Measurements from ENCODE around the gene C1QTNF8. TPM values are rescaled to one million over a fixed set of nuclear protein-coding genes. Genes with fewer than 3 reads are reported as not detected.

Gene C1QTNF8
- total RNA-seq, 3 donors from 2014 or later (not counting 1 experiment from before 2014, with no cell fraction given), result not detected

DNA sequence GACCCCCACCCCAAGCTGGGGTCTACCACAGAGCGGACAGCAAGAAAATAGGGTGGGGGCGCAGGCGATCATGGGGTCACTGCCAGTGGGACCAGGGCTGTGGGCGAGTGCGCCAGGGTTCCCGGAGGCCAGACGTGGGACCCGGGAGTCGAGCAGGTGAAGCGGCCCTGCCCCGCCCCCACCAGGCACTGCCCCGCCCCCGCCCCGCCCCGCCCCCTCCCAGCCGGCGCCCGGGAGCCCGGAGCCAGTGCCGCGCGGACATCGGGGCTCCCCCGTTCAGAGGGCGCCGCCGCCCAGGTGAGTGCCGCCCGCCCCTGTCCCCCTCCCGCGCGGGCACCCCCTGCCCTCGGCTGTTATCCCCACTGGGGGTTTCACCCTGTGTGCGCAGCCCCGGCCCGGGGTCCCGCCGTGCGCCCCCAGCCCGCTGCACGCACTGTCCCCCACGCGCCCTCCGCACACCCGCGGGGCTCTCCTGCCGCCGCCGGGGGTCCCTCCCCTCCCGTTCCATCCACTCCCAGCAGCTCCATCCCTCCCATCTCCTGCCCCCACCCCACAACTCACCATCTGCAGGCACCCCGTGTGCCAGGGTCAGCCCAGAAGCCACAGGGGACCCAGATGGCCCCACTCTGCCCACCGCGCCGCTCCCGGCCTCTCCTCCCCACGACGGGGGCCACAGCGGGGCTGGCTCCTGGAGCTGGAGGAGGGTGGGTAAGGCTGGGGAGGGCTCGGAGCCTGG is 23.4 kb downstream of the C1QTNF8 start, which contains the start of gene SSTR5:
Gene SSTR5 (plus strand): TSS at position 222 of the 736 bp plus-strand sequence. CDS start 6,122 bp downstream, outside the sequence.
- Mint-ChIP-seq H3K9me3 (no peaks in the 10 kb centered on the region), H3K27ac (no peak within 1 kb of the TSS), H3K4me1 (peaks cover 0 to 2% of the 10 kb centered on the region in 2 donors), H3K27me3 (ENCODE audit: low read depth in 2 of 2) (peaks cover 7 to 9% of the 10 kb centered on the region in 2 donors), H3K4me3 (no peak within 1 kb of the TSS), H3K36me3 (no peaks in the 10 kb centered on the region)
- ATAC-seq (no peak), DNase-seq (no peak)
- Histone ChIP-seq H3K27ac (ENCODE audit: low read length) (no peak within 1 kb of the TSS), H3K9me3 (ENCODE audit: control insufficient read depth, insufficient read depth, low read length) (no peaks in the 10 kb centered on the region), H3K27me3 (ENCODE audit: control insufficient read depth, insufficient read depth, low read length) (peaks cover 9% of the 10 kb centered on the region), H3K4me3 (ENCODE audit: low read length) (no peak within 1 kb of the TSS), H3K4me1 (ENCODE audit: control insufficient read depth, insufficient read depth, low read length) (no peaks in the 10 kb centered on the region), H3K36me3 (ENCODE audit: control insufficient read depth, insufficient read depth, low read length) (no peaks in the 10 kb centered on the region)
- WGBS (ENCODE audit: insufficient coverage), result 13% methylated on average over 59 of the region's 59 CpGs
- TF ChIP-seq, protein P1, sequence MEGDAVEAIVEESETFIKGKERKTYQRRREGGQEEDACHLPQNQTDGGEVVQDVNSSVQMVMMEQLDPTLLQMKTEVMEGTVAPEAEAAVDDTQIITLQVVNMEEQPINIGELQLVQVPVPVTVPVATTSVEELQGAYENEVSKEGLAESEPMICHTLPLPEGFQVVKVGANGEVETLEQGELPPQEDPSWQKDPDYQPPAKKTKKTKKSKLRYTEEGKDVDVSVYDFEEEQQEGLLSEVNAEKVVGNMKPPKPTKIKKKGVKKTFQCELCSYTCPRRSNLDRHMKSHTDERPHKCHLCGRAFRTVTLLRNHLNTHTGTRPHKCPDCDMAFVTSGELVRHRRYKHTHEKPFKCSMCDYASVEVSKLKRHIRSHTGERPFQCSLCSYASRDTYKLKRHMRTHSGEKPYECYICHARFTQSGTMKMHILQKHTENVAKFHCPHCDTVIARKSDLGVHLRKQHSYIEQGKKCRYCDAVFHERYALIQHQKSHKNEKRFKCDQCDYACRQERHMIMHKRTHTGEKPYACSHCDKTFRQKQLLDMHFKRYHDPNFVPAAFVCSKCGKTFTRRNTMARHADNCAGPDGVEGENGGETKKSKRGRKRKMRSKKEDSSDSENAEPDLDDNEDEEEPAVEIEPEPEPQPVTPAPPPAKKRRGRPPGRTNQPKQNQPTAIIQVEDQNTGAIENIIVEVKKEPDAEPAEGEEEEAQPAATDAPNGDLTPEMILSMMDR (IDR thresholded peaks at IDR 0.05), result no peak
- intact Hi-C loops (cut with micrococcal nuclease), result no loop called here

DNA sequence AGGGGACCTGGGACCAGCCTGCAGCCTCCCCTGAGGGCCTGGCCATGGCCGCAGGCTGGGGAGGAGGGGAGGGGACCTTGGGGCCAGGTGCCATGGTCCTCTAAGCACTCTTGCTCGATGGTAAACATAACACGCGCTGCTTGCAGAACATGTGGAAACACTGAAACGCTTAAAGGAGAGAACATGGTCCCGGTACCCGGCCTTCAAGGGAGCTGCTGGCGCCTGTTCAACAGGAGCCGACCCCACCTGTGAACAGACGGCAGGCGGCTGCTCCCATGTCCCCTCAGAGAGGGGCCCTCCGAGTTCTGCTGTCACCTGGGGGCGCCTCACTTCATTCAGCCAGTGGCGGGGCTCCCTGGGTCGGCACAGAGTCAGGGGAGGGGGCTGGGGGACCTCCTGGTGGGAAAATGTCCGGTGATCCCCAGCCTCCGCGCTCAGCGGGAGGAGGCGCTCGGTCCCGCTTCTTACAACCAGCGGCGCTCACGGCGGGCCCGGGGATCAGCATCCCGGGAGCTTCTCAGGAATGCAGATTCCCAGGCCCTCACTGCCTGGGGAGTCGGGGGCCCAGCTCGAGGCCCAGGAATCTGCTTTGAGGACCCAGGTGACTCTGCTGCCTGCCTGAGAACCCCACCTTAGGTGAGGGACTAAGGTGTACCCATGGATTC is 24.4 kb downstream of the C1QTNF8 start:
- Histone ChIP-seq H3K9me3 (ENCODE audit: control insufficient read depth, insufficient read depth, low read length) (no peaks in the 10 kb centered on the region), H3K27me3 (ENCODE audit: control insufficient read depth, insufficient read depth, low read length) (peaks cover 9% of the 10 kb centered on the region), H3K4me1 (ENCODE audit: control insufficient read depth, insufficient read depth, low read length) (no peaks in the 10 kb centered on the region), H3K4me3 (ENCODE audit: low read length) (no peak overlapping the region), H3K27ac (ENCODE audit: low read length) (no peak overlapping the region), H3K36me3 (ENCODE audit: control insufficient read depth, insufficient read depth, low read length) (no peaks in the 10 kb centered on the region)
- H3K4me3 Mint-ChIP-seq, result no peak overlapping the region
- H3K9me3 Mint-ChIP-seq, result no peaks in the 10 kb centered on the region
- no peaks in the 10 kb centered on the region for H3K36me3 Mint-ChIP-seq
- TF ChIP-seq, protein P1 (IDR thresholded peaks at IDR 0.05), result no peak
- 18% methylated on average over 30 of the region's 30 CpGs for WGBS (ENCODE audit: insufficient coverage)
- H3K27me3 Mint-ChIP-seq (ENCODE audit: low read depth in 2 of 2), result peaks cover 5 to 10% of the 10 kb centered on the region in 2 donors
- H3K27ac Mint-ChIP-seq, result no peak overlapping the region
- intact Hi-C loops (cut with micrococcal nuclease), result no loop called here
- peaks cover 0 to 6% of the 10 kb centered on the region in 2 donors for H3K4me1 Mint-ChIP-seq
- no peak for ATAC-seq
- no peak for DNase-seq

DNA sequence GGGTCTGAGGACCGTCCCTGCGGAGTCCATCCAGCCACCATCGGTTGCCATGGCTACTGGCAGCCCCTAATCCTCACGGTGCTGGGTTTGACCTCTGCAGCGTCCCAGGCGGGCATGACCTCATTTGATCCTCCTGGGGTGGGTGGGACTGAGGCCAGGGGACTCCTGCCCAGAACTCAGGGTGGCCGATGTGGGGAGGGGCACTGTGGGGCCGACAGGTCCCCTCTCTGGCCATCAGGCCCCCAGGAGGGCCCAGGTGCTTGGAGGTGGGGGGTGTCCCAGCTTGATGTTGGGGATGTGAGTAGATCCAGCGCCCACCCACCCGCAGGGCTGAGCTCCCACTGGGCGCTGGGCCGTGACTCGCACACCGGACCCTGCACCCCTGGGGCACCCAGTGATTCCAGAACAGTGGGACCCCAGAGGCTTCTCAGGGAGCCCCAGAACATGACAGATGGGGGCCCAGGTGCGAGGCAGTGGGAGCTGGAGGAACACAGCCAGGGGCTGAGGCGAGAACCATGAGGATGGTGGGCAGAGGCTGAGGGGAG is 25.1 kb downstream of the C1QTNF8 start:
- H3K4me1 ChIP-seq (ENCODE audit: control insufficient read depth, insufficient read depth, low read length), result no peaks in the 10 kb centered on the region
- Mint-ChIP-seq H3K9me3 (no peaks in the 10 kb centered on the region), H3K27ac (no peak overlapping the region)

More for the DNA sequence above, 25.1 kb downstream of the C1QTNF8 start:
- no peak overlapping the region for H3K4me3 ChIP-seq (ENCODE audit: low read length)
- intact Hi-C loops (cut with micrococcal nuclease), result no loop called here
- Mint-ChIP-seq H3K36me3 (no peaks in the 10 kb centered on the region), H3K4me3 (no peak overlapping the region), H3K27me3 (ENCODE audit: low read depth in 2 of 2) (peaks cover 0 to 6% of the 10 kb centered on the region in 2 donors), H3K4me1 (peaks cover 0 to 6% of the 10 kb centered on the region in 2 donors)
- H3K9me3 ChIP-seq (ENCODE audit: control insufficient read depth, insufficient read depth, low read length), result no peaks in the 10 kb centered on the region
- H3K36me3 ChIP-seq (ENCODE audit: control insufficient read depth, insufficient read depth, low read length), result no peaks in the 10 kb centered on the region
- H3K27ac ChIP-seq (ENCODE audit: low read length), result no peak overlapping the region
- TF ChIP-seq, protein P1 (IDR thresholded peaks at IDR 0.05), result no peak
- H3K27me3 ChIP-seq (ENCODE audit: control insufficient read depth, insufficient read depth, low read length), result peaks cover 9% of the 10 kb centered on the region
- ATAC-seq (no peak), DNase-seq (no peak)
- WGBS (ENCODE audit: insufficient coverage), result 40% methylated on average over 16 of the region's 16 CpGs

Data from natural killer cell (primary cell).